HG02884 (cell line): ENCODE data around the gene GOLGA7B.

Experiments
- ATAC-seq: cut with Tn5 transposase; IDR thresholded peaks from one replicate; pipeline ENCODE4 v1.9.1; 2021; ENCODE audit warnings: mild to moderate bottlenecking, moderate library complexity; ENCODE audit not compliant: unreplicated experiment

Gene GOLGA7B

GRCh38 chr10:97849687-97850402, at the start of gene GOLGA7B:
GOLGA7B (plus strand) TSS chr10:97849843; CDS start chr10:97850304, 461 bp downstream.
- peak; percentile 62 for ATAC-seq

- ATAC-seq = no peak
These were observed 49.2 kb upstream of the GOLGA7B start for GRCh38 chr10:97800474-97800873.

GRCh38 chr10:97801422-97801821, 48.2 kb upstream of the GOLGA7B start:
- no peak for ATAC-seq

- ATAC-seq = no peak
These were observed 44.4 kb upstream of the GOLGA7B start for GRCh38 chr10:97805096-97805884.

- ATAC-seq = no peak
These were observed 43.7 kb upstream of the GOLGA7B start for GRCh38 chr10:97805949-97806348.

GRCh38 chr10:97810446-97810845, 39.2 kb upstream of the GOLGA7B start:
- ATAC-seq = no peak

GRCh38 chr10:97811958-97812357, 37.7 kb upstream of the GOLGA7B start:
- no peak for ATAC-seq

- no peak for ATAC-seq
These were observed 36.9 kb upstream of the GOLGA7B start for GRCh38 chr10:97812696-97813095.

- ATAC-seq = no peak
These were observed 36.3 kb upstream of the GOLGA7B start for GRCh38 chr10:97813311-97813710.

- no peak for ATAC-seq
These were observed 34.6 kb upstream of the GOLGA7B start for GRCh38 chr10:97814996-97815395.

GRCh38 chr10:97816609-97817008, 33.0 kb upstream of the GOLGA7B start:
- no peak for ATAC-seq

GRCh38 chr10:97818572-97818971, 31.1 kb upstream of the GOLGA7B start:
- ATAC-seq = no peak

- ATAC-seq = no peak
These were observed 29.4 kb upstream of the GOLGA7B start for GRCh38 chr10:97820096-97820704.

- ATAC-seq = no peak
These were observed 28.2 kb upstream of the GOLGA7B start for GRCh38 chr10:97821308-97822038.

GRCh38 chr10:97822261-97822687, 27.4 kb upstream of the GOLGA7B start:
- ATAC-seq = no peak

GRCh38 chr10:97823734-97824133, 25.9 kb upstream of the GOLGA7B start:
- ATAC-seq = no peak

- no peak for ATAC-seq
These were observed 24.5 kb upstream of the GOLGA7B start for GRCh38 chr10:97825020-97825760.

- no peak for ATAC-seq
These were observed 22.8 kb upstream of the GOLGA7B start for GRCh38 chr10:97826892-97827291.

- ATAC-seq = no peak
These were observed 21.8 kb upstream of the GOLGA7B start for GRCh38 chr10:97827702-97828291.

GRCh38 chr10:97828721-97829120, 20.9 kb upstream of the GOLGA7B start:
- ATAC-seq = no peak
